Neuronal stem cell (in vitro differentiated cells): ENCODE measurements around the gene KCNT2.

ENCODE experiments used
- DNase-seq: peaks from one replicate; pipeline ENCODE4 v3.0.0-alpha.2; 2013; ENCODE audit warnings: low spot score
- H2AFZ ChIP-seq: one replicate; pipeline ENCODE4 v1.6.1; 2013; ENCODE audit warnings: mild to moderate bottlenecking, low read length, inconsistent platforms
- H2AK5ac ChIP-seq: 2 replicates; pipeline ENCODE4 v1.6.1; 2013; ENCODE audit warnings: low read depth, mild to moderate bottlenecking, inconsistent platforms, low read length, moderate library complexity, mixed read lengths
- H2BK120ac ChIP-seq: 2 replicates; pipeline ENCODE4 v1.6.1; 2013; ENCODE audit warnings: low read depth, mild to moderate bottlenecking, inconsistent platforms, low read length, moderate library complexity, mixed read lengths
- H2BK12ac ChIP-seq: one replicate; pipeline ENCODE4 v1.6.1; 2013; ENCODE audit warnings: low read length, inconsistent platforms
- H2BK15ac ChIP-seq: 2 replicates; pipeline ENCODE4 v1.6.1; 2013; ENCODE audit warnings: mild to moderate bottlenecking, low read length, inconsistent platforms, mixed read lengths
- H2BK5ac ChIP-seq: one replicate; pipeline ENCODE4 v1.6.1; 2013; ENCODE audit warnings: inconsistent platforms, mild to moderate bottlenecking, low read length, moderate library complexity
- H3K14ac ChIP-seq: one replicate; pipeline ENCODE4 v1.6.1; 2013; ENCODE audit warnings: low read length, inconsistent platforms
- H3K18ac ChIP-seq: 2 replicates; pipeline ENCODE4 v1.6.1; 2013; ENCODE audit warnings: low read length, inconsistent platforms
- H3K23ac ChIP-seq: 2 replicates; pipeline ENCODE4 v1.6.1; 2013; ENCODE audit warnings: low read depth, mild to moderate bottlenecking, mixed read lengths, low read length, inconsistent platforms; ENCODE audit not compliant: poor library complexity
- H3K27ac ChIP-seq: replicated peaks from 3 replicates; pipeline ENCODE4 v1.5.1; 2013; ENCODE audit warnings: low read length, inconsistent platforms
- H3K27me3 ChIP-seq, 3 experiments: 2 replicates each; pipeline ENCODE4 v1.6.1; 2013; ENCODE audit warnings: low read length in 3 of 3, mild to moderate bottlenecking in 2 of 3, inconsistent platforms in 1 of 3, low read depth in 1 of 3, mixed read lengths in 1 of 3, moderate library complexity in 1 of 3; ENCODE audit not compliant: control insufficient read depth in 3 of 3, insufficient read depth in 3 of 3
- H3K36me3 ChIP-seq, 2 donors: replicated peaks in 1 of 2; 2 replicates each; pipeline ENCODE4 v1.6.1; 2013; ENCODE audit warnings: low read length in 2 of 2; ENCODE audit not compliant: control insufficient read depth in 2 of 2, insufficient read depth in 2 of 2
- H3K4ac ChIP-seq: 2 replicates; pipeline ENCODE4 v1.6.1; 2013; ENCODE audit warnings: inconsistent platforms, mild to moderate bottlenecking, low read length, moderate library complexity
- H3K4me1 ChIP-seq, 2 donors: 1 replicate in 1 of 2; 2 replicates in 1 of 2; pipeline ENCODE4 v1.6.1; 2013; ENCODE audit warnings: low read length in 2 of 2, low read depth in 1 of 2; ENCODE audit not compliant: control insufficient read depth in 2 of 2, insufficient read depth in 1 of 2
- H3K4me2 ChIP-seq: one replicate; pipeline ENCODE4 v1.6.1; 2013; ENCODE audit warnings: mild to moderate bottlenecking, low read length, inconsistent platforms; ENCODE audit not compliant: insufficient read depth, poor library complexity, severe bottlenecking
- H3K4me3 ChIP-seq, 2 donors: 2 replicates each; pipeline ENCODE4 v1.5.1; 2013; ENCODE audit warnings: low read length in 2 of 2, mild to moderate bottlenecking in 2 of 2, inconsistent platforms in 1 of 2, moderate library complexity in 1 of 2
- H3K79me1 ChIP-seq: one replicate; pipeline ENCODE4 v1.6.1; 2013; ENCODE audit warnings: low read depth, mild to moderate bottlenecking, inconsistent platforms, low read length, moderate library complexity
- H3K9ac ChIP-seq: one replicate; pipeline ENCODE4 v1.6.1; 2013; ENCODE audit warnings: mild to moderate bottlenecking, low read depth, low read length, inconsistent platforms; ENCODE audit not compliant: poor library complexity
- H3K9me3 ChIP-seq, 2 donors: replicated peaks in 1 of 2; 2 replicates each; pipeline versions ENCODE3 to v1.6.1; 2013; ENCODE audit warnings: low read length in 2 of 2, mild to moderate bottlenecking in 2 of 2, inconsistent platforms in 1 of 2, low read depth in 1 of 2, mixed read lengths in 1 of 2, moderate library complexity in 1 of 2; ENCODE audit not compliant: control insufficient read depth in 2 of 2, insufficient read depth in 1 of 2
- H4K8ac ChIP-seq: one replicate; pipeline ENCODE4 v1.6.1; 2013; ENCODE audit warnings: low read depth, mild to moderate bottlenecking, inconsistent platforms, low read length, moderate library complexity
- H4K91ac ChIP-seq: one replicate; pipeline ENCODE4 v1.6.1; 2013; ENCODE audit warnings: low read length, low read depth, mild to moderate bottlenecking, inconsistent platforms; ENCODE audit not compliant: poor library complexity
- WGBS, 2 donors: extraction: QIAGEN DNeasy Blood & Tissue Kit; methylation state at CpG; one replicate each; pipeline ENCODE4 v1.1.7; 2013; ENCODE audit warnings: missing lambda C conversion rate in 2 of 2, mixed read lengths in 1 of 2; ENCODE audit not compliant: insufficient read length in 2 of 2, insufficient replicate concordance in 1 of 2; ENCODE audit errors: extremely low coverage in 2 of 2; 5-methylcytosine and 5-hydroxymethylcytosine counted together

The KCNT2 gene

DNA sequence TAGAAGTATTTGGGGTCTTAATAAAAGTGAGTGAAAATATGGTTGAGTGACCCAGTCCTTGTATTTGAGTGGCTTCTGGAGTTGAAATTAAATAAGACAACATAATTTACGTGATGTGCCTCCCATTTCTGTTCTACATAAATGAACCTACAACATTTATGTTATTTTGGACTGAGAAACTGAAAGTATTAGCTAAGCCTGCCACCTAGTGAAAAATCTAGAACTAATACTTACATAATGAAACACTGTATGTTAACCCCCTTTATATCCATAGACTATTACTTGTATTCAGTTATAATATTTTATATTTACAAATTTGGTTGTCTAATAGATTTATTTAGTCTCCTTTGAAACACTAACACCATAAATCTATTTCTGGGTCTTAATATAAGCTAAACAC, 298.9 kb downstream of the KCNT2 start:
- Histone ChIP-seq H2BK12ac (no peak overlapping the region), H3K4me1 (peaks cover 0 to 2% of the 10 kb centered on the region in 2 donors), H2AK5ac (no peak overlapping the region), H4K8ac (no peak overlapping the region), H3K9ac (no peak overlapping the region), H2BK5ac (no peak overlapping the region), H2BK120ac (no peak overlapping the region), H3K4me3 (no peak overlapping the region), H3K23ac (no peak overlapping the region), H3K4me2 (no peak overlapping the region), H3K14ac (no peak overlapping the region), H3K4ac (no peak overlapping the region), H3K36me3 (peaks cover 2 to 11% of the 10 kb centered on the region in 2 donors), H4K91ac (no peak overlapping the region), H3K27ac (no peak overlapping the region), H3K27me3 (no peaks in the 10 kb centered on the region), H3K18ac (no peak overlapping the region), H2BK15ac (no peak overlapping the region), H3K79me1 (no peaks in the 10 kb centered on the region), H3K9me3 (peaks cover 2 to 6% of the 10 kb centered on the region in 2 donors), H2AFZ (no peak overlapping the region)
- WGBS, 2 donors, result no CpG with 5 or more reads among the region's 1 CpG
- DNase-seq, result no peak

DNA sequence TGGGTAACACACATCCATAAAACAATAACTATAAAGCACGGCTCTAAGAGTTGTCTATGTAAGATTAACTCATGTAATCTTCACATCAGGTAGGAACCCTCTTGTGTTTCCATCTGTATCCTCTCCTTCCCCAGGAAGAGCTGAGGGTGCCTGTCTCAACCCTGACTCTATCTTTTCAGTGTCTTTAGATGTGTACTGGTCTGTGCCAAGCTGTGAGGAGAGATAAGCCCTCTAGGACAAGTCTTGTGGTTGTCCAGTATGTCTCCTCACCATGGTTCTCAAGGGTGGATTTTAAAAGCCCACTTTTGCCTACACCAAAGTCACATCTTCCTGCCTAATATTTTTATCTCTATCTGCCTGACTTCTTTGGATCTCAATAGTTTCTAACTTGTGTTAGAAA, 300.1 kb downstream of the KCNT2 start:
- Histone ChIP-seq H4K8ac (no peak overlapping the region), H3K27me3 (no peaks in the 10 kb centered on the region), H3K4me2 (no peak overlapping the region), H2BK12ac (no peak overlapping the region), H3K23ac (no peak overlapping the region), H3K9ac (no peak overlapping the region), H4K91ac (no peak overlapping the region), H2BK5ac (no peak overlapping the region), H3K18ac (no peak overlapping the region), H2AFZ (no peak overlapping the region), H3K4me1 (peaks cover 0 to 2% of the 10 kb centered on the region in 2 donors), H3K9me3 (peaks cover 2 to 6% of the 10 kb centered on the region in 2 donors), H3K4ac (no peak overlapping the region), H3K14ac (no peak overlapping the region), H3K36me3 (peaks cover 2 to 10% of the 10 kb centered on the region in 2 donors), H3K27ac (no peak overlapping the region), H2BK120ac (no peak overlapping the region), H2AK5ac (no peak overlapping the region), H2BK15ac (no peak overlapping the region), H3K79me1 (no peaks in the 10 kb centered on the region), H3K4me3 (no peak overlapping the region)
- DNase-seq, result no peak
- no CpG with 5 or more reads among the region's 1 CpG for WGBS, 2 donors

DNA sequence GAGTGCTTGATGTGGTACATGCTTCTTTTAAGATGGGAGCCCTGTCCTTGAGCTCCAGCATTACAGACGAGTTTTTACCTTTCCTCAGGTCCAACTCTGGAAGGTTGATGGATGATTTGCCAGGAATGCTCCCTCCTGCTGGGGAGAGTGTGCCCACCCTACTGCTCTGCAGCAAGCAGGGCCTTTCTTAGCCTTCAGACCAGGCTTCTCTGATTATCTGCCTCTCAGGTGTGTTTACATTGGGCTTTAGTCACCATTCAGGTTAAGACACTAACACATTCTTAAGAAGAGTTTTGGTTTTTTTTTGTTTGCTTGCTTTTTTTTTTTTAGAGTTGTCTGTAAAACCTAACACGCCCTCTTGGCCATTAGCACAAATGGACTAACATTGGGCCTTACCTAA, 301.8 kb downstream of the KCNT2 start:
- no peak overlapping the region for H2BK15ac ChIP-seq

DNA sequence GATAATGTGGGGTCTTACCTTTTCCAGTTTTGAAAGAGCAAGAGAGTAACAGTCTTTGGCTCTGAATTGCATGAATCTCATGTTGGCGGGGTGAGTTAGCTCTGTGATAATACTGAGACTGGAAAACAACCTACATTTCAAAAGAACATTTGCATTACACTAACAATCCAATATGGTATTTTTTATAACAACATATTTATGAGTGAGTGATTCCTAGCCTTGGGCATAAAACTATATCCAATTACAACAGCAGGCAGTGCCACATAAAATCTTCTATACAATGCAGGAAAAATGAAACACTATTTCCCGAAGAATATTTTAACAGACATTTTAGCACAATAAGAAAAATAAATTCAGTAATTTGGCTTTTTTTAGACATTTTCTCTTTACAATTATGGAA, 303.0 kb downstream of the KCNT2 start:
- no CpG with 5 or more reads among the region's 2 CpGs for WGBS, 2 donors
- Histone ChIP-seq H4K8ac (no peak overlapping the region), H2AK5ac (no peak overlapping the region), H3K4ac (no peak overlapping the region), H2BK15ac (no peak overlapping the region), H3K23ac (no peak overlapping the region), H2AFZ (no peak overlapping the region), H3K4me1 (peaks cover 0 to 2% of the 10 kb centered on the region in 2 donors), H3K14ac (no peak overlapping the region), H2BK5ac (no peak overlapping the region), H3K27ac (no peak overlapping the region), H3K9ac (no peak overlapping the region), H3K4me2 (no peak overlapping the region), H3K9me3 (peaks cover 2 to 6% of the 10 kb centered on the region in 2 donors), H2BK12ac (no peak overlapping the region), H2BK120ac (no peak overlapping the region), H3K36me3 (peaks cover 2 to 3% of the 10 kb centered on the region in 2 donors), H3K27me3 (no peaks in the 10 kb centered on the region), H3K18ac (no peak overlapping the region), H3K4me3 (no peak overlapping the region), H3K79me1 (no peaks in the 10 kb centered on the region), H4K91ac (no peak overlapping the region)
- DNase-seq, result no peak

More for the DNA sequence above, 301.8 kb downstream of the KCNT2 start:
- Histone ChIP-seq H3K9me3 (peaks cover 2 to 6% of the 10 kb centered on the region in 2 donors), H2BK12ac (no peak overlapping the region), H3K9ac (no peak overlapping the region), H3K36me3 (peaks cover 2 to 3% of the 10 kb centered on the region in 2 donors), H4K8ac (no peak overlapping the region), H2AFZ (no peak overlapping the region), H3K18ac (no peak overlapping the region), H4K91ac (no peak overlapping the region), H2BK120ac (no peak overlapping the region), H2AK5ac (no peak overlapping the region), H3K4me1 (peaks cover 0 to 2% of the 10 kb centered on the region in 2 donors), H3K27ac (no peak overlapping the region), H3K4ac (no peak overlapping the region), H2BK5ac (no peak overlapping the region), H3K4me2 (no peak overlapping the region), H3K79me1 (no peaks in the 10 kb centered on the region), H3K4me3 (no peak overlapping the region), H3K27me3 (no peaks in the 10 kb centered on the region), H3K23ac (no peak overlapping the region), H3K14ac (no peak overlapping the region)
- WGBS, 2 donors, result no CpG with 5 or more reads among the region's 2 CpGs
- no peak for DNase-seq
